Right lobe of liver (tissue), 6 donors: Measurements from ENCODE around the gene NR1D2. TPM values are rescaled to one million over a fixed set of nuclear protein-coding genes. Genes with fewer than 3 reads are reported as not detected.

Source experiments
- ATAC-seq, 4 donors: fragments of 200-7000 bp; cut with Tn5 transposase; one replicate each; pipeline ENCODE4 v1.9.1; 2020; ENCODE audit warnings: mild to moderate bottlenecking in 4 of 4, moderate library complexity in 4 of 4
- DNase-seq, 3 donors: peaks; one replicate each; pipeline ENCODE4 v3.0.0-alpha.2; 2020
- H3K27ac ChIP-seq, 3 donors: fragments of 200-600 bp; one replicate each; pipeline ENCODE4 v1.8.0; 2022
- H3K27me3 ChIP-seq, 2 donors: fragments of 200-600 bp; one replicate each; pipeline ENCODE4 v1.8.0; 2022
- H3K36me3 ChIP-seq, 4 donors: fragments of 200-600 bp; sonication (generic) in 1 of 4; one replicate each; pipeline versions ENCODE4 v1.5.1 to v1.8.0; 2017 to 2022; ENCODE audit warnings: control low read depth in 1 of 4
- H3K4me1 ChIP-seq, 4 donors: fragments of 200-600 bp; sonication (generic) in 1 of 4; one replicate each; pipeline versions ENCODE4 v1.5.1 to v1.8.0; 2017 to 2022; ENCODE audit warnings: control low read depth in 1 of 4
- H3K4me3 ChIP-seq, 3 donors: fragments of 200-600 bp; one replicate each; pipeline ENCODE4 v1.8.0; 2022
- H3K9me3 ChIP-seq, 4 donors: fragments of 200-600 bp; sonication (generic) in 1 of 4; one replicate each; pipeline versions ENCODE4 v1.5.1 to v1.8.0; 2017 to 2022; ENCODE audit warnings: control low read depth in 1 of 4
- POLR2A ChIP-seq: fragments of 450-650 bp; IDR thresholded peaks from one replicate; pipeline ENCODE4 v1.6.1; 2017; ENCODE audit warnings: antibody characterized with exemption, mild to moderate bottlenecking
- WGBS: methylation state at CpG from one replicate; pipeline ENCODE4 v1.1.6; 2018; ENCODE audit warnings: low coverage, low lambda C conversion rate; ENCODE audit not compliant: insufficient coverage; ENCODE audit errors: missing lambda C conversion rate; 5-methylcytosine and 5-hydroxymethylcytosine counted together
- intact Hi-C, 2 donors: fragments of 100-400 bp; cut with DNase I; formaldehyde crosslinking; loops; one replicate each; pipeline versions ENCODE4 v1.11.2 to v1.14.1; 2022
- total RNA-seq, 6 experiments: library from RNA; depleted of rRNA in 2 of 6; stranded (reverse); fragments of >200 nt in 2 of 6; fragmentation: NEBNext Ultra II Directional in 3 of 6; extraction: Animal tissue kit (Norgen Biotek cat#: 25700) in 3 of 6; gene quantifications; one replicate each; pipeline versions ENCODE4 v1.1.0 to v1.2.4, GENCODE V29; 2016 to 2023
- TF ChIP-seq, protein P1 (sequence below), 4 donors: fragments of 200-600 bp in 3 of 4; fragments of 450-650 bp in 1 of 4; IDR thresholded peaks; one replicate each; pipeline versions ENCODE4 v1.5.1 to v1.8.0; 2016 to 2022; ENCODE audit warnings: antibody characterized with exemption in 4 of 4, mild to moderate bottlenecking in 2 of 4
- donor health status: DM: no; HTN: yes; CAD: no.
- donor health status: DM: no; HTN: no; CAD: no.
- donor health status: DM: no; HTN: no; CAD: no.
- donor health status: DM: no; HTN: yes; CAD: no.
- donor health status: DM: no; HTN: yes; CAD: no.

The NR1D2 gene
- total RNA-seq, 6 experiments from 2014 or later: 13.0 to 34.8 (median 18.2) TPM

GRCh38 chr3:23950293-23950692 lies 5.2 kb downstream of the NR1D2 start:
- H3K27ac ChIP-seq: peak overlapping the region; percentile 3 to 12 (median 7)
- H3K9me3 ChIP-seq: no peaks in the 10 kb centered on the region
- intact Hi-C loops: no loop called here
- no peaks in the 10 kb centered on the region for H3K27me3 ChIP-seq
- no peak for ATAC-seq
- peak overlapping the region in 1 of 3 donors; percentile 1 for H3K4me3 ChIP-seq
- no peak for TF ChIP-seq POLR2A
- TF ChIP-seq, protein P1, sequence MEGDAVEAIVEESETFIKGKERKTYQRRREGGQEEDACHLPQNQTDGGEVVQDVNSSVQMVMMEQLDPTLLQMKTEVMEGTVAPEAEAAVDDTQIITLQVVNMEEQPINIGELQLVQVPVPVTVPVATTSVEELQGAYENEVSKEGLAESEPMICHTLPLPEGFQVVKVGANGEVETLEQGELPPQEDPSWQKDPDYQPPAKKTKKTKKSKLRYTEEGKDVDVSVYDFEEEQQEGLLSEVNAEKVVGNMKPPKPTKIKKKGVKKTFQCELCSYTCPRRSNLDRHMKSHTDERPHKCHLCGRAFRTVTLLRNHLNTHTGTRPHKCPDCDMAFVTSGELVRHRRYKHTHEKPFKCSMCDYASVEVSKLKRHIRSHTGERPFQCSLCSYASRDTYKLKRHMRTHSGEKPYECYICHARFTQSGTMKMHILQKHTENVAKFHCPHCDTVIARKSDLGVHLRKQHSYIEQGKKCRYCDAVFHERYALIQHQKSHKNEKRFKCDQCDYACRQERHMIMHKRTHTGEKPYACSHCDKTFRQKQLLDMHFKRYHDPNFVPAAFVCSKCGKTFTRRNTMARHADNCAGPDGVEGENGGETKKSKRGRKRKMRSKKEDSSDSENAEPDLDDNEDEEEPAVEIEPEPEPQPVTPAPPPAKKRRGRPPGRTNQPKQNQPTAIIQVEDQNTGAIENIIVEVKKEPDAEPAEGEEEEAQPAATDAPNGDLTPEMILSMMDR (IDR thresholded peaks at IDR 0.05): no peak
- H3K4me1 ChIP-seq: peaks cover 0 to 58% (median 26%) of the 10 kb centered on the region in 4 donors
- DNase-seq: no peak
- peaks cover 0 to 7% (median 1%) of the 10 kb centered on the region in 4 donors for H3K36me3 ChIP-seq

DNA sequence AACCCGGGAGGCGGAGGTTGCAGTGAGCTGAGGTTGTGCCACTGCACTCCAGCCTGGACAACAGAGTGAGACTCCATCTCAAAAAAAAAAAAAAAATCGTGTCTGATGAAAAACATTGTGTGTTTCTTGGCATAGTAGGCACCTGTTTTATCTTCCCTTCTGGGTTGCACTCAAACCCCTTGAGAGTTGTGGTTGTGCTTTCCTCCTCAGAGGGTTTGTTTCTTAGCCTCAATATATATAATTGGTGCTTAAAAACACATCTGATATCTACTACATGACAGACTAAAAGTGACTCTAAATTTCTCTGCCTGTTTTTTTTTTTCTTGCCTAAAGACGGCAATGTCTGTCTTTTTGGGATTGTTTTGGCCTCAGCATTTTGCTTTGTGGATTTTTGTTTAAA lies 7.6 kb downstream of the NR1D2 start:
- WGBS: 76% methylated on average over 4 of the region's 4 CpGs
- intact Hi-C loops: no loop called here
- Histone ChIP-seq H3K4me3 (no peak overlapping the region), H3K27ac (no peak overlapping the region), H3K9me3 (no peaks in the 10 kb centered on the region), H3K36me3 (peaks cover 0 to 7% (median 1%) of the 10 kb centered on the region in 4 donors), H3K4me1 (peaks cover 0 to 46% (median 19%) of the 10 kb centered on the region in 4 donors), H3K27me3 (no peaks in the 10 kb centered on the region)
- DNase-seq: no peak
- ATAC-seq: no peak
- TF ChIP-seq, protein P1 (IDR thresholded peaks at IDR 0.05): no peak
- TF ChIP-seq POLR2A: no peak

GRCh38 chr3:23953523-23953922 lies 8.4 kb downstream of the NR1D2 start:
- peaks cover 0 to 37% (median 16%) of the 10 kb centered on the region in 4 donors for H3K4me1 ChIP-seq
- H3K27me3 ChIP-seq: no peaks in the 10 kb centered on the region
- no peak for DNase-seq
- no peak overlapping the region for H3K27ac ChIP-seq
- H3K4me3 ChIP-seq: no peak overlapping the region
- intact Hi-C loops: no loop called here
- WGBS: 50% methylated on average over 1 of the region's 1 CpG
- no peak for ATAC-seq
- H3K9me3 ChIP-seq: no peaks in the 10 kb centered on the region
- TF ChIP-seq POLR2A: no peak
- TF ChIP-seq, protein P1 (IDR thresholded peaks at IDR 0.05): no peak
- H3K36me3 ChIP-seq: peaks cover 0 to 7% (median 1%) of the 10 kb centered on the region in 4 donors

GRCh38 chr3:23954144-23954543 lies 9.1 kb downstream of the NR1D2 start:
- Histone ChIP-seq H3K27me3 (no peaks in the 10 kb centered on the region), H3K36me3 (peaks cover 0 to 7% (median 1%) of the 10 kb centered on the region in 4 donors), H3K4me1 (peaks cover 0 to 32% (median 15%) of the 10 kb centered on the region in 4 donors), H3K27ac (no peak overlapping the region), H3K4me3 (no peak overlapping the region), H3K9me3 (no peaks in the 10 kb centered on the region)
- intact Hi-C loops: no loop called here
- WGBS: 80% methylated on average over 5 of the region's 5 CpGs
- TF ChIP-seq, protein P1 (IDR thresholded peaks at IDR 0.05): no peak
- TF ChIP-seq POLR2A: no peak
- DNase-seq (no peak), ATAC-seq (peak in 1 of 4 donors; percentile 18)

DNA sequence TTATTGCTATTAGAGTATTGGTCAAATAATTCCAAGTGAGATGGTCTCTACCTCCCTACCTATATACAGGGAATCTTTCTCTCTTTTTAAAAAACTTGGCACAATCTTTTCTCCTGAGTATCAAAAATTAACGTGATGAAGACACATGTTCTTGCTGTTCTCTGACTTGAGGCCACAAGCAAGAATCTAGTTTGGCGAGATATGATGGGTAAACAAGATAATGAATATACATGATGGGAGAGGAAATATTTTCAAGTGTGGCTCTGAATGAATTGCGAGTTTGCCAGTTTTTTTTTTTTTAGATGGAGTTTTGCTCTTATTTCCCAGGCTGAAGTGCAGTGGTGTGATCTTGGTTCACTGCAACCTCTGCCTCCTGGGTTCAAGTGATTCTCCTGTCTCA lies 11.6 kb downstream of the NR1D2 start:
- Histone ChIP-seq H3K27me3 (no peaks in the 10 kb centered on the region), H3K9me3 (no peaks in the 10 kb centered on the region), H3K4me1 (peaks cover 0 to 11% (median 3%) of the 10 kb centered on the region in 4 donors), H3K36me3 (peaks cover 0 to 30% (median 6%) of the 10 kb centered on the region in 4 donors), H3K27ac (no peak overlapping the region), H3K4me3 (no peak overlapping the region)
- ATAC-seq: no peak
- TF ChIP-seq, protein P1 (IDR thresholded peaks at IDR 0.05): no peak
- TF ChIP-seq POLR2A: no peak
- intact Hi-C loops: no loop called here
- DNase-seq: no peak
- 75% methylated on average over 3 of the region's 3 CpGs for WGBS
